Naive thymus-derived CD4-positive, alpha-beta T cell (primary cell): Measurements from ENCODE around the gene SLC26A1. TPM values are rescaled to one million over a fixed set of nuclear protein-coding genes. Genes with fewer than 3 reads are reported as not detected.
"Not testable (repeated sequence)": the region's sequence is repeated elsewhere in the genome, so short reads cannot be mapped to it uniquely, and the experiment has no call there.

Experiments
- ATAC-seq: fragments of 150-1000 bp; cut with Tn5 transposase; 2 replicates; pipeline ENCODE4 v1.10.0; 2021; ENCODE audit warnings: mild to moderate bottlenecking, moderate library complexity
- CTCF ChIA-PET: fragments of 350-600 bp; sonication (Branson Sonifier 250); formaldehyde crosslinking; loops from one replicate; lab custom pipeline; 2021; ENCODE audit warnings: antibody characterized with exemption; lab: Charles Lee
- POLR2A ChIA-PET: fragments of 350-600 bp; sonication (Branson Sonifier 250); formaldehyde crosslinking; loops from one replicate; lab custom pipeline; 2021; ENCODE audit warnings: antibody characterized with exemption, inconsistent platforms; lab: Charles Lee
- DNase-seq, 9 donors: peaks; one replicate each; pipeline versions ENCODE4 v3.0.0 to v3.0.0-alpha.2; 2020 to 2022; ENCODE audit warnings: mixed read lengths in 1 of 9
- H3K27ac ChIP-seq: one replicate; pipeline ENCODE4 v1.7.0; 2013; ENCODE audit warnings: mild to moderate bottlenecking, low read depth, low read length, moderate library complexity
- H3K27me3 ChIP-seq, 2 donors: one replicate each; pipeline ENCODE4 v1.7.0; 2013; ENCODE audit warnings: low read length in 2 of 2, mild to moderate bottlenecking in 2 of 2, moderate library complexity in 2 of 2; ENCODE audit not compliant: control insufficient read depth in 2 of 2, insufficient read depth in 2 of 2
- H3K36me3 ChIP-seq, 3 experiments: 1 replicate in 2 of 3; 2 replicates in 1 of 3; pipeline ENCODE4 v1.7.0; 2013; ENCODE audit warnings: low read length in 3 of 3, mild to moderate bottlenecking in 3 of 3, moderate library complexity in 1 of 3; ENCODE audit not compliant: insufficient read depth in 3 of 3, control insufficient read depth in 2 of 3
- H3K4me1 ChIP-seq, 2 donors: one replicate each; pipeline ENCODE4 v1.7.0; 2013; ENCODE audit warnings: low read length in 2 of 2, mild to moderate bottlenecking in 2 of 2, moderate library complexity in 1 of 2; ENCODE audit not compliant: control insufficient read depth in 2 of 2, insufficient read depth in 2 of 2
- H3K4me3 ChIP-seq: 2 replicates; pipeline ENCODE4 v1.7.0; 2013; ENCODE audit warnings: mild to moderate bottlenecking, low read length
- H3K9me3 ChIP-seq, 3 experiments: 1 replicate in 2 of 3; 2 replicates in 1 of 3; pipeline ENCODE4 v1.7.0; 2013; ENCODE audit warnings: low read length in 3 of 3; ENCODE audit not compliant: control insufficient read depth in 2 of 3
- H3K27ac Mint-ChIP-seq, 9 donors: one replicate each; pipeline ENCODE4 v1.8.0; 2020 to 2022; ENCODE audit warnings: mixed read lengths in 9 of 9, mild to moderate bottlenecking in 8 of 9, moderate library complexity in 5 of 9, inconsistent platforms in 2 of 9
- H3K27me3 Mint-ChIP-seq, 5 donors: one replicate each; pipeline ENCODE4 v1.8.0; 2021 to 2022; ENCODE audit warnings: mixed read lengths in 5 of 5, mild to moderate bottlenecking in 1 of 5
- H3K36me3 Mint-ChIP-seq, 5 donors: one replicate each; pipeline ENCODE4 v1.8.0; 2020 to 2022; ENCODE audit warnings: mixed read lengths in 5 of 5, mild to moderate bottlenecking in 3 of 5, inconsistent platforms in 1 of 5
- H3K4me1 Mint-ChIP-seq, 7 donors: one replicate each; pipeline ENCODE4 v1.8.0; 2020 to 2022; ENCODE audit warnings: mixed read lengths in 7 of 7, mild to moderate bottlenecking in 3 of 7, inconsistent platforms in 1 of 7
- H3K4me3 Mint-ChIP-seq, 10 donors: one replicate each; pipeline ENCODE4 v1.8.0; 2020 to 2022; ENCODE audit warnings: mild to moderate bottlenecking in 10 of 10, mixed read lengths in 10 of 10, moderate library complexity in 6 of 10, inconsistent platforms in 2 of 10
- H3K9me3 Mint-ChIP-seq, 11 donors: one replicate each; pipeline ENCODE4 v1.8.0; 2020 to 2022; ENCODE audit warnings: mixed read lengths in 11 of 11, mild to moderate bottlenecking in 4 of 11, inconsistent platforms in 1 of 11, moderate library complexity in 1 of 11
- intact Hi-C, 2 donors: fragments of 100-400 bp; cut with micrococcal nuclease; formaldehyde crosslinking; loops; one replicate each; pipeline ENCODE4 v1.15.1; 2023
- polyA plus RNA-seq, 2 donors: library from polyadenylated mRNA; unstranded; fragments of 300-500 nt; fragmentation: Illumina TruSeq; gene quantifications; one replicate each; pipeline ENCODE4 v1.2.3, GENCODE V29; 2021
- total RNA-seq, 6 experiments: library from RNA in 5 of 6; stranded (reverse) in 5 of 6; gene quantifications; 1 replicate in 5 of 6; 2 replicates in 1 of 6; pipeline ENCODE4 v1.2.3 and lab custom pipeline; 2021 to 2026

SLC26A1 gene
- total and polyA plus RNA-seq, 7 experiments from 2014 or later: 0.16 to 2.3 (median 1.1) TPM; not detected in 2

DNA sequence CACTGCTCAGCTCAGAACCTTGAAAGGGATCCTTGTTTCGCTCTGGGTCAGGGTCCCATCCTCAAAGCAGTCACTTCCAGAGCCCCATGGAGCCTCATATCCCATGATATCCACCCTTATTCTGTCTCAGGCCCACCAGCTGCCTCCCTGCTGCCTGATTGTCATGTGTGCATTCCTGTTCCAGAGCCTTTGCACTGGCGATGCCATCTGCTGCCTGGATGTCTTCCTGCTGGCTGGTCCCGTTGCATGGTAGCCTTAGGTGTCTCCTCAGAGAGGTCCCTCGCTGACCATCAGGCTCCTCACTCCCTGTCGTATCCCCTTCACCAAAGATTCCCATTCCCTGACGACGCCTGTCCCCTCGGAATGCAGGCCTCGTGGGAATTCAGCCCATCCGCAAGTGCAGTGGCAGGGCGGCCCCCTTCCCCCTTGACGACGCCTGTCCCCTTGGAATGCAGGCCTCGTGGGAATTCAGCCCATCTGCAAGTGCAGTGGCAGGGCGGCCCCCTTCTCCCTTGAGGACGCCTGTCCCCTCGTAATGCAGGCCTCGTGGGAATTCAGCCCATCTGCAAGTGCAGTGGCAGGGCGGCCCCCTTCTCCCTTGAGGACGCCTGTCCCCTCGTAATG is 6.1 kb upstream of the SLC26A1 start:
- CTCF ChIA-PET, H3K9me3 Mint-ChIP-seq, DNase-seq, H3K4me3 ChIP-seq, H3K9me3 ChIP-seq, H3K36me3 ChIP-seq, ATAC-seq, H3K27ac Mint-ChIP-seq, H3K36me3 Mint-ChIP-seq, H3K4me1 ChIP-seq, POLR2A ChIA-PET, H3K27ac ChIP-seq, intact Hi-C loops: not testable (repeated sequence)
- Mint-ChIP-seq H3K27me3 (peaks cover 9 to 45% (median 24%) of the 10 kb centered on the region in 5 donors), H3K4me1 (peaks cover 0 to 15% (median 13%) of the 10 kb centered on the region in 7 donors), H3K4me3 (peak overlapping the region in 3 of 10 donors; percentile 30 to 72 (median 43))
- peaks cover 3 to 11% of the 10 kb centered on the region in 2 donors for H3K27me3 ChIP-seq

DNA sequence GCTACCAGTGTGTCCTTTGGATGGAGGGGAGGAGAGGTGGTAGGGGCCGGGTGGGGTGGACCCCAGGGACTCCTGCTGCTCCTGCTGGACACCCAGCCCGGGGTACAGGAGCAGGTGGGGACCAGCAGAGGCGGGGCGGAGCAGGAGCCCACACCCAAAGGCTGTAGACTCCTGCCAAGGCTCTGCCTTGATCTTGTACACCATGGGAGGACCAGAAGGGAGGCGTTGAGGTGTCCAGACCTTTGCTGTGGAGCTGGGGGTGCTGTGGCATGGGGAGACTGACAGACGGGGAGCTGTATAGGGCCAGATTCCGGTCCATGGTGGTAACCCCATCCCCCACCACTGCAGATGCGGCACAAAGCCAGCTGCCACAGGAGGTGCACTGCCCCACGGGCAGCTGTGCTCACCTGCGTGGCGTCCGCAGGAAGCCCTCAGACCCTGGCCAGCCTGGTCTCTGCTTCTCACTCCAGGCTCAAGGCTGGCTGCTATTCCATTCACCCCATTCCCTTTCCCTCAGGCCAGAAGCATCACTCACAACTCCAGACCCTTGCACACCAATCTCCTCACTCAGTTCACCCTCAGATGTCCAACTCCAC is 5.0 kb upstream of the SLC26A1 start:
- Histone ChIP-seq H3K27ac (no peak overlapping the region), H3K36me3 (no peaks in the 10 kb centered on the region), H3K9me3 (no peaks in the 10 kb centered on the region), H3K27me3 (peaks cover 3 to 7% of the 10 kb centered on the region in 2 donors), H3K4me1 (peaks cover 0 to 9% of the 10 kb centered on the region in 2 donors), H3K4me3 (no peak overlapping the region)
- DNase-seq: no peak
- ChIA-PET CTCF (no interaction called here), POLR2A (no interaction called here)
- H3K27me3 Mint-ChIP-seq: peaks cover 9 to 39% (median 17%) of the 10 kb centered on the region in 5 donors
- H3K4me1 Mint-ChIP-seq: peaks cover 0 to 15% (median 13%) of the 10 kb centered on the region in 7 donors
- no peaks in the 10 kb centered on the region for H3K9me3 Mint-ChIP-seq
- H3K36me3 Mint-ChIP-seq: no peaks in the 10 kb centered on the region
- H3K27ac Mint-ChIP-seq: peak overlapping the region in 1 of 9 donors; percentile 56
- intact Hi-C loops: no loop called here
- no peak for ATAC-seq
- peak overlapping the region in 4 of 10 donors; percentile 19 to 72 (median 40) for H3K4me3 Mint-ChIP-seq

DNA sequence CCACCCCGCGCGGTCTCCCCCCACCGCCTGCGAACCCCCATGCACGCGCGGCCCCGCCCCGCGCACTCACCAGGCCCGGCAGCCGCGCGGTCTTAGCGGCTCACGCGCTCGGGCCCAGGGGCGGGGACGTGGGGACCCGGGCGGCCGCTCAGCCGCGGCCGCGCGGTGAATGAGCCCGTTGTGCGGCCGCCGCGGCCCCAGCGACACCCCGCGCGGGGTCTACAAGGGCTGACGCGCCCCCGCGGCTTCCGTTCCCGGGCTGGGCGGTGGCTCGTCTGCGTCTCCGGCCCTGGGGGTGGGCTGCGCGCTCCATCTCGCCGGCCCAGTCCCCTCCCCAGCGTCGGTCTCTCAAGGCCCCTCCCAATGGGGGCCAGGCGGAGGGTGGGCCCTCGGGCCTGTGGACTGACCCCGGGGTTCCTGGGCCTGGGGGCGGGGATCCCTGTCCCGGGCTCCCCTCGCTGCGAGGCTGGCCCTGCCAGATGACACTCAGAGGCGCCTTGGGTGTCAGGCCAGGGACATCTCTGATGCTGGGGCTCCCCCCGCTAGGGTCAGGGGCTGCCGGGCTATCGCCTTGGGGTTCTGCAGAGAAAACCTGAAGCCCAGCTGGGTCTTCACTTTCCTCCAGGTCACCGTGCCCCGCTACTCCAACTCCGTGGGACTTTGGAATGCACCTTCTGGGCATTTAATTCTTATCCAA is 4.3 kb upstream of the SLC26A1 start:
- Histone ChIP-seq H3K9me3 (no peaks in the 10 kb centered on the region), H3K4me1 (peaks cover 0 to 9% of the 10 kb centered on the region in 2 donors), H3K4me3 (no peak overlapping the region), H3K27me3 (peaks cover 3 to 7% of the 10 kb centered on the region in 2 donors), H3K36me3 (no peaks in the 10 kb centered on the region), H3K27ac (no peak overlapping the region)
- ChIA-PET POLR2A (no interaction called here), CTCF (no interaction called here)
- DNase-seq: no peak
- peak overlapping the region in 7 of 10 donors; percentile 19 to 72 (median 37) for H3K4me3 Mint-ChIP-seq
- intact Hi-C loops: no loop called here
- peaks cover 0 to 15% (median 13%) of the 10 kb centered on the region in 7 donors for H3K4me1 Mint-ChIP-seq
- H3K9me3 Mint-ChIP-seq: no peaks in the 10 kb centered on the region
- H3K36me3 Mint-ChIP-seq: no peaks in the 10 kb centered on the region
- no peak overlapping the region for H3K27ac Mint-ChIP-seq
- peaks cover 9 to 39% (median 17%) of the 10 kb centered on the region in 5 donors for H3K27me3 Mint-ChIP-seq
- peak; percentile 52 for ATAC-seq

DNA sequence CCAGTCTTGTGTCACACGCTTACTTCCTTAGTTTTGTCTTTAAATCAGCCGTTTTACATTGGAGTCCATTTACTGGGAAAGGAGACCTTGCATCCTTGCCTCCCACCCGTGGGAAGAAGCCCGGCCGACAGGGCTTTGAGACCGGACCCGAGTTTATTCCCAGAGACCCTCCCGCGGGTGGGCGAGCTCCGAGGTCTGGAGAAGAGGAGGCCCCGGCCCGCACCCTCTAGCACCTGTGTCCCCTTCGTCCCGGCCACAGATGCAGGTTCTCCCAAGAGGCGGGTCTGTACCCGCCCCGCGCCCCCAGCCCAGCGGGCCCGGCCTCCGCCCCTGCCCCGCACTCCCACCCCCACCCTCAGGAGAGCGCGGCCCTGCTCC is 3.8 kb upstream of the SLC26A1 start:
- intact Hi-C loops: no loop called here
- CTCF ChIA-PET: no interaction called here
- no peak overlapping the region for H3K27ac Mint-ChIP-seq
- H3K27me3 ChIP-seq: peaks cover 3 to 7% of the 10 kb centered on the region in 2 donors
- H3K4me1 Mint-ChIP-seq: peaks cover 0 to 14% (median 13%) of the 10 kb centered on the region in 7 donors
- no peaks in the 10 kb centered on the region for H3K9me3 Mint-ChIP-seq
- ATAC-seq (no peak), DNase-seq (no peak)
- POLR2A ChIA-PET: no interaction called here
- H3K36me3 Mint-ChIP-seq: no peaks in the 10 kb centered on the region
- H3K9me3 ChIP-seq: no peaks in the 10 kb centered on the region
- H3K4me3 ChIP-seq: no peak overlapping the region
- peaks cover 9 to 37% (median 17%) of the 10 kb centered on the region in 5 donors for H3K27me3 Mint-ChIP-seq
- H3K4me1 ChIP-seq: peaks cover 0 to 9% of the 10 kb centered on the region in 2 donors
- H3K4me3 Mint-ChIP-seq: peak overlapping the region in 3 of 10 donors; percentile 8 to 45 (median 41)
- H3K36me3 ChIP-seq: peaks cover 0 to 2% (median 0%) of the 10 kb centered on the region in 3 experiments
- no peak overlapping the region for H3K27ac ChIP-seq

DNA sequence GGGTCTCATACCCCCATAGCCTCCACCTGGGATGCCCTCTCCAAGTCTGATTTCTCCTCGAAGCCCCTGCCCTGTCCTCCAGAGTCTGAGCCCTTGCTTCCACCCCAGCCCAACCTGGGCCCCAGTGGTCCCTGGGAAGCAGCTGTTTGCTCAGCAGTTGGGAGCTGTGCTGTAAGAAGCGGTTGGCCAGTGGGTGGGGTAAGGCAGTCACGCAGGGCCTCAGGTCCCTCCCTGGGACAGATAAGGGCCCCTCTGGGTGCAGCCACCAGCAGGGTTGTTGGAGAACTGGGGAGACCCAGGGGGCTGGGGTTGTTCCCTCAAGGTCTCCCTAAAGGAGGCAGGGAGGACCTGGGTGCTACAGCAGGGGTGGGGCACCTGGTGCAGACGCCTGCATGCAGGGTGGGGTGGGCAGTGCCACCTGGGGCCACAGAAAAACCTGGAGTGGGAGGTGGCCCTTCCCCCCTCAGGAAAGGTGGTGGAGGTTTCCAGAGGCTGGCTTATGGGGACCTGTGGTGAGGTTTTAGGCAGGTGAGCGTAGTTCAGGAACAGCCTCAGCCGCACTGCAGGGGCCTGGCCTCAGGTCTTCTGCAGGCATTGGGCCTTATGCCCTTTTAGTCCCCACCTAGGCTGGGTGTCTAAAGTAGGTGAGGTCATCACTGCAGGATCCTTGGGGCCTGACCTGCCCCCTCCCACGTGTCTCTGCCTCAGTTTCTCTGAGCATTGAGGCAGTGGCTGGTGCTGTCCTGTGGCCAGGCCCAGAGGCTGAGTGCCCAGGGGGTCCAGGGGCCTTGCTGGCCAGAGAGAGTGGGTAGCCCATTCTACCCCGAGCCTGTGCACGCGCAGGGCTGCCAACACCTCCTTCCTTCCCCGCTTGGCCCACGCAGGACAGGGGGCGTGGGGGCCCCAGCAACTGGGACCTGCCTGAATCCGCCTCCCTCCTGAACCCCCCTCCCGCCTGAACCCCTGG is 3.1 kb upstream of the SLC26A1 start:
- Mint-ChIP-seq H3K9me3 (no peaks in the 10 kb centered on the region), H3K4me1 (peaks cover 0 to 14% (median 13%) of the 10 kb centered on the region in 7 donors), H3K4me3 (peak overlapping the region in 2 of 10 donors; percentile 41 to 45), H3K27me3 (peaks cover 9 to 34% (median 17%) of the 10 kb centered on the region in 5 donors), H3K36me3 (no peaks in the 10 kb centered on the region), H3K27ac (no peak overlapping the region)
- ChIA-PET POLR2A (no interaction called here), CTCF (no interaction called here)
- Histone ChIP-seq H3K4me3 (no peak overlapping the region), H3K4me1 (peaks cover 0 to 9% of the 10 kb centered on the region in 2 donors), H3K36me3 (peaks cover 0 to 8% (median 0%) of the 10 kb centered on the region in 3 experiments), H3K9me3 (no peaks in the 10 kb centered on the region), H3K27ac (no peak overlapping the region), H3K27me3 (peaks cover 3 to 7% of the 10 kb centered on the region in 2 donors)
- ATAC-seq (no peak), DNase-seq (no peak)
- intact Hi-C loops: no loop called here
